ENCODE measurements around the gene SLC6A3.
"Not testable (repeated sequence)": the region's sequence is repeated elsewhere in the genome, so short reads cannot be mapped to it uniquely, and the experiment has no call there.

SLC6A3 gene

DNA sequence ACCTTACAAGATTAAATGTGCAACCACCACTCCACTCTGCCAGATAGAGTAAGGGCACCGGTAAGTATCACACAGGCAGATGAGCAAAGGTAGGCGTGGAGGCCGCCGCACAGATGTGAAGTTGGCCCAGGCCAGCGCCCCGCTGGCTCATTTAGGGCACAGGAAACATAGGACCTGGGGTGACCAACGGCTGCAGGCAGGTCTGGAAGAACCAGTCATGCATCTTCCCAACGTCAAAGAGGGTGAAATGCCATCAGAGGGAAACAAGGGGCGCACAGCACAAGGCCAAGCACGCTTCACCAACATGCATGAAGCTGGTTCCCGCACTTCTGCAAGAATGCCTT, 31.7 kb upstream of the SLC6A3 start:
- no peak for DNase-seq

- DNase-seq: no peak
Measured at GRCh38 chr5:1476181-1476966, 31.1 kb upstream of the SLC6A3 start.

- not testable (repeated sequence) for DNase-seq
Measured at GRCh38 chr5:1475544-1475900, 30.3 kb upstream of the SLC6A3 start.

- DNase-seq: no peak
Measured at GRCh38 chr5:1474866-1475543, 29.8 kb upstream of the SLC6A3 start.

GRCh38 chr5:1474183-1474839, 29.1 kb upstream of the SLC6A3 start:
- no peak for DNase-seq

DNA sequence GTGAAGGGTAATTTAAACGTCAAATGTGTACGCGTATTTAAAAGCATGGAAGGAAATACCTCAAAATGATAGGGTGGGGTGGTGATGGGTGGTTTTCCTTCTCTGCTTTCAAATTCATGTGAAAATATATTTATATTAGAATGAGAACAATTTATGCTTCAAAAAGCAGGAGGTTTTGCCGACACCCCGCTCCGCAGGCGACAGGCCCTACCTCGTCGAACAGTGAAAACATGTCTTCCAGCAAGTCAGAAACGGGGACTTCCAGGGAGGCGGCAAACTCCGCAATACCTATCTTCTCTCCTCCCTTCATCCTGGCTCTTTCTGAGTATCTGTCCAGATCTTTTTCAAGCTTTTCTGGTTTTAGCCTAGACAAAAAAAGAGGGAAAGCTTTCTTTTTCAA, 28.5 kb upstream of the SLC6A3 start:
- DNase-seq: no peak

GRCh38 chr5:1472964-1473628, 27.9 kb upstream of the SLC6A3 start:
- DNase-seq: no peak

- DNase-seq: no peak
Measured at GRCh38 chr5:1471997-1472963, 27.0 kb upstream of the SLC6A3 start.

GRCh38 chr5:1471240-1471853, 26.1 kb upstream of the SLC6A3 start:
- no peak for DNase-seq

DNA sequence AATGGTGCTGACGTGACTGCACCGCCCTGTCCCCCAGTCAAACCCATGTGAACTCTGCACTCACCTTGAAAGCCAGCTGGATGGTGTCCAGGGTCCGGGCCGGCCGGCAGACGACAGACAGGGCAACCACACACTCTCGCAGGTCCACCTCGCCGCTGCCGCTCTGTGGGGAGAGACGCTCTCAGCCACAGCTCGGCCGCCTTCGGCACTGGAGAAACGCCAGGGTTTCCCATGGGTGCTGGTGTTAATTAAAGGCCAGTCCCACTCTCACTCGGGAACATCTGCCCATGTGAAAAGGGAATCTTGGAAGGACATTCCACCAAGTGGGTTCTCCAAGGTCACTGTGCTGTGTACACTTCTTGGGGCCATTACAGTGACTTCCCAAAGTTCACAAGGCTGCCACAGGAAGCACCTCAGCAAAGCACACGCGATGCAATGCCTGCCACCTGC, 25.5 kb upstream of the SLC6A3 start:
- no peak for DNase-seq

DNA sequence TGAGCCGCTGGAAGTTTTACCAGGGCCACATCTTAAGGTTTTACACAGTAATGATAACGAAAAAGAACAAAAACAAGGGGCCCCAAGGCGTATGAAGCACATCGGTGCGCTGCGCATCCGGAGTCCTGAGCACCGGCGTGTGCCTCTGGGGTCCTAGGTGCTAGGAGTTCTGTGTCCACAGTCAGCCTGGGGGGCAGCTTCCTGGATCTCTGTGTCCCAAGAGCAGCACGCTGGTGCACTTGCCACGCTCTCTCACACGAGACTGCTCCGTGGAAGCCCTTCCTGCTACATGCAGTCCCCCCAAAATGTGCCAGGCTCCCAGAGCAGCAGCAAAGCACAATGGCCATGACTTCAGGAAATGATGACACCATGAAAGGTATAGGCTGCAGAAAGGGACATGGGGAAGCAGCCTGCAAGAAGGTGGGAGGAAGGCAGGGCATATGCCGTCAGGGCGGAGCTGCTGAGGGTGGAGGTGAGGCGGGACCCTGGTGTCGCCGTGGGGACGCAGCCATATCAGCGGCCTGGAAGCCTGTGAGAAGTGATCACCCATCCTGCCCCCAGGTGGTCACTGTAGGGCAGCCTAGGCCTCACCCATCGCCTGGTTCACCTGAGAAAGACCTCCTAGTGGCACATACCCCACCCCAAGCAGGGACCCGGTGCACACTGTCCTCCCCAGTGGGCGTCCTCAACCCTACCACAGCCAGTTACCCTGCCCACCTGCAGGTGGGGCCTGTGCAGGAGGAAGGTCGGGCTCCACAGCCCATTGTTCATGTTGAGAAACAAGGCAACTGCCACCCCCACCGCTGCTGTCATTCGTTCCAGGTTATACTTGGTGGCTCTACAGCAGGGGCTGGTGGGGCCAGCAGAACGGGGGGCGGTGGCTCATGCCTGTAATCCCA, 23.6 kb upstream of the SLC6A3 start:
- no peak for DNase-seq

DNA sequence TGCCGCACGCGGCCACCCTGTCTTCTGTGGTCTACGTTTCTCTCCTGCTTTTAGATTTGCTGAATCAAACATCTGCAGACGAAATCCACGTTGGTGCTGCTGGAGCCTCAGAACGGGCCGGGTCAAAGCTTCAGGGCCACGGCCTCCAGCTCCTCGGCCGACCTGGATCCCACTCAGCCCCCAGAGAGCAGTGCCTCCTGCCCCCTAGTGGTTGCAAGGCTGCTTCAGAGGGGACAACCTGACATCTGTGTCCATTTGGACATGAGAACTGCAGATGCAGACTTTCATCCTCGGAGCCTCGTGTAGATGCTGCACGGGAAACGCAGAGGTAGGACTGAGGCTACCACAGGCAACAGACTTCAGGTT, 23.0 kb upstream of the SLC6A3 start:
- DNase-seq: no peak

DNA sequence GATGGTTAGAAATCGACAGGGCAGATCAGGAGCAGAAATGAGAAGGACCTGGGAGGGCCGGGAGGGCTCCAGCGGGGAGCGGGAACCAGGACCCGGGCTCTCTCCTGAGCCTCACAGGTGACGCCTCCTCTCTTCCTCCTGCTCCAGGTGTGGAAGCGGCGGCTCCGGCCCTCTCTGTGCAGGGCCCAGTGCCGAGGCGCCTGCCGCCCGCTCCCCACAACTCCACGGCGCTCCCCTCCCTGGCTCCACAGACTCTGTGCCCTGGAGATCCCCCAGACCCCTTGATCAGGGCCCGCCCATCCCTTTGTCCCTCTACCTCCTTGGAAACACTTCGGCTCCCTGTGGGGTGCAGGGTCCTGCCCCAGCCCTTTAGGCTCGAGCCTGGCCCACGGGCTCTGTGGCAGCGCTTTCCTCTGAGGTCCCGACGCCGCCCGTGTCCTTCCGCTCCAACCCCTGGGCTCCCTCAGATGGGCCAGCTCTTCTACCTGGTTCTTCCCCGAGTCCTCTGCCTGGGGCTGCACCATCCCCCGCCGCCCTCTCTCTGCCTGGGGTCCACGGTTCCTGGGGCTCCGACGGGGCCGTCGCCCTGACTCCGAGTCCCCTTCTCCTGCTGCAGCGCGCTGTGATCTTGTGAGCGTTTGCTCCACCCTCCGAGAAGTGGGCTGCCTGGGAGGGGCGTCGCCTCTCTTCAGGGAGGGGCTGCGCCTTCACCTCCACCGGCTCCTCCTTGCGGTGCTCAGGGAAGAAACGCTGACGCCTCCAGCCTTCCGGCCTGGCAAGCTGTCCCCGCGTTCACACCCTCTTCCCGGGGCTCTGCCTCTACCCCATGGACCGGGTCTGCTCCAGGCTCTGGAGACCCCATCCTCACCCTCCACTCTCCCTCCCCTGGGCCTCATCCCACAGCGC, 22.4 kb upstream of the SLC6A3 start:
- no peak for DNase-seq

GRCh38 chr5:1466631-1467265, 21.5 kb upstream of the SLC6A3 start:
- DNase-seq: no peak

DNA sequence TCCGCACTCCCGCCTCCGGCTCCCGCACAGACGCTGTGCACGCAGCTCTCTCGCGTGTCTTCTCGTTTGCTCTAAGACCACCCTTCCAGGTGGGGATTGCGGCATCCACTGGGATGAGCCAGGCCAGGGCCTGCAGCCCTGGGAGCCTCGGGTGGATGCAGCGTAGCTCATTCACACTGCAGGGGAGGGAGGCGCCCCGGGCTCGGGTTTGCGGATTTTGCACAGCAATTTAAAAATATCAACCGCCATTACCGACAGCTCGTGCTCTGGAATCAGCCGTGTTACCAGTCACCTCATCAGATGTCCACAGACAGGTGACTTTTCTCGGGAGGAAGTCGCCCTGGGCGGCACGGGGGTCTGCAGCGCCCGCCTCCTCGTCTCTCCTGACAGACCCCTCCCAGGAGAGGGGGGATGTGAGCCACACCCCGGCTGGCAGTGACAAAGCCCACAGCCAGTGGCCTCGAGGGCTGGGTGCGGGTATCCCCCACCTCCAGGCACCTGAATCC, 20.8 kb upstream of the SLC6A3 start:
- no peak for DNase-seq

DNA sequence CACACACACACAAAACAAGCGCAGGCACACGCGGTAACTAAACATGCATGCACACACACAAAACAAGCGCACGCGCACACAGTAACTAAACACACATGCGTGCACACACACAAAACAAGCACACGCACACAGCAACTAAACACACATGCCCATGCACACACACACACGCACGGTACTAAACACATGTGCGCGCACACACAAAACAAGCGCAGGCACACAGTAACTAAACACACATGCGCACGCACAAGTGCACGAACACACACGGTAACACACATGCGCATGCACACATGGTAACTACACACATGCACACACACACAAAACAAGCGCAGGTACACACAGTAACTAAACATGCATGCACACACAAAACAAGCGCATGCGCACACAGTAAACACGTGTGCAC, 19.9 kb upstream of the SLC6A3 start:
- DNase-seq: no peak

GRCh38 chr5:1464511-1464910, 19.3 kb upstream of the SLC6A3 start:
- DNase-seq: no peak

- no peak for DNase-seq
Measured at GRCh38 chr5:1464096-1464446, 18.8 kb upstream of the SLC6A3 start.
